SK-N-SH (cell line): ENCODE results near the gene ITFG2. TPM values are rescaled to one million over a fixed set of nuclear protein-coding genes. Genes with fewer than 3 reads are reported as not detected.

ENCODE experiments used
- CTCF ChIA-PET: fragments of 300-600, 350-600 bp; formaldehyde crosslinking; extraction: SDS; loops from one replicate; lab custom pipeline; 2021; lab: Yijun Ruan, JAX
- POLR2A ChIA-PET: fragments of 350-600 bp; sonication (Branson Sonifier 250); formaldehyde crosslinking; extraction: SDS; loops from one replicate; lab custom pipeline; 2020; ENCODE audit warnings: antibody characterized with exemption, inconsistent platforms; lab: Yijun Ruan, JAX
- DNase-seq: peaks from one replicate; pipeline ENCODE4 v3.0.0; 2012
- H2AFZ ChIP-seq: fragments of 200-600 bp; sonication (generic); 2 replicates; pipeline ENCODE4 v1.8.1; 2016; ENCODE audit warnings: antibody characterized with exemption, mild to moderate bottlenecking, low read depth
- H3F3A ChIP-seq: fragments of 200-600 bp; sonication (generic); replicated peaks from 2 replicates; pipeline ENCODE3; 2016; ENCODE audit warnings: antibody characterized with exemption, mild to moderate bottlenecking; ENCODE audit not compliant: insufficient read depth
- H3K27ac ChIP-seq, 2 experiments: fragments of 200-500 bp in 1 of 2; fragments of 200-600 bp in 1 of 2; sonication (Bioruptor generic) in 1 of 2; sonication (generic), shearing (Covaris generic) in 1 of 2; 2 replicates each; pipeline versions ENCODE4 v1.5.1 to v1.6.1; 2014 to 2016; ENCODE audit warnings: low read depth in 2 of 2, inconsistent platforms in 1 of 2, low read length in 1 of 2, mild to moderate bottlenecking in 1 of 2, mixed read lengths in 1 of 2
- H3K27me3 ChIP-seq: fragments of 200-600 bp; sonication (generic), shearing (Covaris generic); 2 replicates; pipeline ENCODE4 v1.6.1; 2016; ENCODE audit warnings: mixed run types; ENCODE audit not compliant: insufficient read depth
- H3K36me3 ChIP-seq, 2 experiments: fragments of 200-500 bp in 1 of 2; fragments of 200-600 bp in 1 of 2; sonication (Bioruptor generic) in 1 of 2; sonication (generic) in 1 of 2; replicated peaks in 1 of 2; 2 replicates each; pipeline versions ENCODE3 to v1.5.1; 2014 to 2016; ENCODE audit warnings: low read length in 1 of 2, mild to moderate bottlenecking in 1 of 2; ENCODE audit not compliant: insufficient read depth in 2 of 2, control insufficient read depth in 1 of 2
- H3K4me1 ChIP-seq, 2 experiments: fragments of 200-500 bp in 1 of 2; fragments of 200-600 bp in 1 of 2; sonication (Bioruptor generic) in 1 of 2; sonication (generic), shearing (Covaris generic) in 1 of 2; 2 replicates each; pipeline versions ENCODE4 v1.5.1 to v1.6.1; 2014 to 2016; ENCODE audit warnings: low read depth in 1 of 2, low read length in 1 of 2, mixed run types in 1 of 2; ENCODE audit not compliant: insufficient read depth in 2 of 2, control insufficient read depth in 1 of 2
- H3K4me2 ChIP-seq: fragments of 200-600 bp; sonication (generic), shearing (Covaris generic); 2 replicates; pipeline ENCODE4 v1.6.1; 2017; ENCODE audit warnings: mixed run types
- H3K4me3 ChIP-seq, 2 experiments: fragments of 200-500 bp in 1 of 2; fragments of 200-600 bp in 1 of 2; sonication (Bioruptor generic) in 1 of 2; sonication (generic), shearing (Covaris generic) in 1 of 2; 2 replicates each; pipeline versions ENCODE4 v1.5.1 to v1.8.1; 2014 to 2016; ENCODE audit warnings: low read depth in 2 of 2, inconsistent platforms in 1 of 2, low read length in 1 of 2, mild to moderate bottlenecking in 1 of 2, mixed read lengths in 1 of 2, moderate library complexity in 1 of 2
- H3K79me2 ChIP-seq: fragments of 200-600 bp; sonication (generic); 2 replicates; pipeline ENCODE4 v1.8.1; 2017; ENCODE audit warnings: mild to moderate bottlenecking; ENCODE audit not compliant: insufficient read depth
- H3K9ac ChIP-seq: fragments of 200-600 bp; sonication (generic); 2 replicates; pipeline ENCODE4 v1.6.1; 2017; ENCODE audit warnings: mixed run types
- H3K9me2 ChIP-seq: fragments of 200-600 bp; sonication (generic); 2 replicates; pipeline ENCODE4 v1.6.1; 2017; ENCODE audit warnings: mixed run types
- H3K9me3 ChIP-seq: fragments of 200-600 bp; sonication (generic); 2 replicates; pipeline ENCODE4 v1.6.1; 2017; ENCODE audit warnings: mixed run types, mild to moderate bottlenecking, moderate library complexity
- H4K20me1 ChIP-seq: fragments of 200-600 bp; sonication (generic); 2 replicates; pipeline ENCODE4 v1.6.1; 2017; ENCODE audit warnings: mild to moderate bottlenecking, mixed run types; ENCODE audit not compliant: insufficient read depth
- EP300 ChIP-seq, 2 experiments: IDR thresholded peaks; 2 replicates each; pipeline versions ENCODE4 v1.4.0 to v1.6.1; 2012; ENCODE audit warnings: borderline replicate concordance in 1 of 2, low read depth in 1 of 2, low read length in 1 of 2
- FOXJ3 ChIP-seq: sonication (generic); formaldehyde crosslinking; IDR thresholded peaks from 2 replicates; pipeline ENCODE4 v1.5.1; 2020; ENCODE audit warnings: mild to moderate bottlenecking, missing genetic modification reagents
- MXI1 ChIP-seq: IDR thresholded peaks from 2 replicates; pipeline ENCODE4 v1.6.1; 2012; ENCODE audit warnings: mild to moderate bottlenecking, low read depth, low read length, improper control_type of control experiment
- NFIC ChIP-seq: IDR thresholded peaks from 2 replicates; pipeline ENCODE4 v1.4.0; 2012; ENCODE audit warnings: borderline replicate concordance
- NRF1 ChIP-seq: IDR thresholded peaks from 2 replicates; pipeline ENCODE4 v1.6.1; 2012; ENCODE audit warnings: low read depth, mild to moderate bottlenecking, low read length
- RXRA ChIP-seq: IDR thresholded peaks from 2 replicates; pipeline ENCODE4 v1.4.0; 2012; ENCODE audit warnings: low read depth, mild to moderate bottlenecking, borderline replicate concordance
- SIN3A ChIP-seq: IDR thresholded peaks from 2 replicates; pipeline ENCODE4 v1.6.1; 2012; ENCODE audit warnings: low read depth, mild to moderate bottlenecking, low read length, moderate library complexity, borderline replicate concordance
- SMC3 ChIP-seq: IDR thresholded peaks from 2 replicates; pipeline ENCODE4 v1.6.1; 2012; ENCODE audit warnings: low read depth, low read length, improper control_type of control experiment
- TCF12 ChIP-seq: IDR thresholded peaks from 2 replicates; pipeline ENCODE4 v1.4.0; 2012
- YY1 ChIP-seq: IDR thresholded peaks from 2 replicates; pipeline ENCODE4 v1.4.0; 2012; ENCODE audit warnings: low read depth, mild to moderate bottlenecking
- polyA plus RNA-seq, 3 experiments: library from polyadenylated mRNA; depleted of rRNA; stranded (reverse); fragments of >200 nt; gene quantifications; 2 replicates each; pipeline ENCODE4 v1.2.3, GENCODE V29; 2012
- TF ChIP-seq, protein P1 (sequence below): IDR thresholded peaks from 2 replicates; pipeline ENCODE4 v1.4.0; 2012; ENCODE audit warnings: low read depth, borderline replicate concordance
- TF ChIP-seq, protein P2 (sequence below): fragments of 150-350 bp; IDR thresholded peaks from 2 replicates; pipeline ENCODE4 v1.6.1; 2016; ENCODE audit warnings: mild to moderate bottlenecking, low read depth, low read length
- TF ChIP-seq, protein P3 (sequence below): IDR thresholded peaks from 2 replicates; pipeline ENCODE4 v1.4.0; 2012; ENCODE audit warnings: low read depth
- TF ChIP-seq, protein P4 (sequence below): IDR thresholded peaks from 2 replicates; pipeline ENCODE4 v1.4.0; 2012; ENCODE audit warnings: low read depth, borderline replicate concordance
- TF ChIP-seq, protein P5 (sequence below): fragments of 200-600 bp; sonication (generic); IDR thresholded peaks from 2 replicates; pipeline ENCODE4 v1.6.1; 2017; ENCODE audit warnings: antibody characterized with exemption, mild to moderate bottlenecking, moderate library complexity
- TF ChIP-seq, protein P6 (sequence below): IDR thresholded peaks from 2 replicates; pipeline ENCODE4 v1.6.1; 2012; ENCODE audit warnings: mild to moderate bottlenecking, low read depth, low read length, moderate library complexity

Gene ITFG2
- polyA plus RNA-seq, 1 of the 3 experiments (the other 2 are of a cell fraction), result 27.2 TPM

DNA sequence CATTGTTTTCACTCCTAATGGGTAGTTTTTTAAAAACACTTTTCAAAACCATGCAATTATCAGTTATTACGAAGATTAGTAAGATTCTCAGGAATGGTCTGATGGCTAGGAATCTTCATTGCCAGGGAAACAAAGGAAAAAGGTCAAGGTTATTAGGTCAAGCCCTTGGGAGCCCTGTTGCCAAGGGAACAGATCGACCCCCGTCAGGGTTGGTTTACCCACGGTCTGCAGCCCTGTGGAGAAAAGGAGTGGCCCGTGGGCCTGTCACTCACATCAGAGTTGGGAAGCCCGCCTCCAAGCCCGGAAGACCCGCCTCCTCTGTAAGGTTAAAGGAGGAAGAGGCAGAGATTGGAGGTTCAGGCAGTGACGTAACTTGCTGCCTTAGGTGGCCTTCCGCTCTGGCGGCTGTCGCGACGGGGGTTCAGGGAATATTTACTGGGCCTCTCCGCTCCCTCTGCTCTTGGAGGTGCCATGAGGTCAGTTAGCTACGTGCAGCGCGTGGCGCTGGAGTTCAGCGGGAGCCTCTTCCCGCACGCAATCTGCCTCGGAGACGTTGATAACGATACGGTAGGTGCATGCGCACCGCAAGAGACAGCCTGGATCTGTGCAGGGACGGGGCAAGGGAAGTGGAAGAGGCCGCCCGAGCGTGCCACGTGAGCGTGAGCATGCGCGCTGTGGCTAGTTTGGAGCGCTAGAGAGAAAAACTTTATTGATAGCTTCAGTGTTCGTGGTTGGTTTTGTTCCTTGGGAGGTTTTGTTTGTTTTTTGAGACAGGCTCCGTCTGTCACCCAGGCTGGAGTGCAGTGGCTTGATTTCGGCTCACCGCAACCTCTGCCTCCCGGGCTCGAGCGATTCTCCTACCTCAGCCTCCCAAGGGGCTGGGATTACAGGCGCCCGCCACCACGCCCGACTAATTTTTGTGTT lies at the start of gene ITFG2 (continued):
- TF ChIP-seq, protein P1, sequence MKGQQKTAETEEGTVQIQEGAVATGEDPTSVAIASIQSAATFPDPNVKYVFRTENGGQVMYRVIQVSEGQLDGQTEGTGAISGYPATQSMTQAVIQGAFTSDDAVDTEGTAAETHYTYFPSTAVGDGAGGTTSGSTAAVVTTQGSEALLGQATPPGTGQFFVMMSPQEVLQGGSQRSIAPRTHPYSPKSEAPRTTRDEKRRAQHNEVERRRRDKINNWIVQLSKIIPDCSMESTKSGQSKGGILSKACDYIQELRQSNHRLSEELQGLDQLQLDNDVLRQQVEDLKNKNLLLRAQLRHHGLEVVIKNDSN, result peak; percentile 90
- peak in 1 of 2 experiments; percentile 26; a peak in 2 of 4 replicates for TF ChIP-seq EP300 (IDR thresholded peaks at IDR 0.05; ENCODE audit: borderline replicate concordance in 1 of 2, low read depth in 1 of 2, low read length in 1 of 2)
- TF ChIP-seq SIN3A, result peak; percentile 41; the same call in 1 of the 2 replicates
- TF ChIP-seq YY1, result 0 out of 2 replicates have a peak, but pooled peaks have one; percentile 65
- TF ChIP-seq RXRA, result no peak
- no peak for TF ChIP-seq NFIC
- TF ChIP-seq, protein P2, sequence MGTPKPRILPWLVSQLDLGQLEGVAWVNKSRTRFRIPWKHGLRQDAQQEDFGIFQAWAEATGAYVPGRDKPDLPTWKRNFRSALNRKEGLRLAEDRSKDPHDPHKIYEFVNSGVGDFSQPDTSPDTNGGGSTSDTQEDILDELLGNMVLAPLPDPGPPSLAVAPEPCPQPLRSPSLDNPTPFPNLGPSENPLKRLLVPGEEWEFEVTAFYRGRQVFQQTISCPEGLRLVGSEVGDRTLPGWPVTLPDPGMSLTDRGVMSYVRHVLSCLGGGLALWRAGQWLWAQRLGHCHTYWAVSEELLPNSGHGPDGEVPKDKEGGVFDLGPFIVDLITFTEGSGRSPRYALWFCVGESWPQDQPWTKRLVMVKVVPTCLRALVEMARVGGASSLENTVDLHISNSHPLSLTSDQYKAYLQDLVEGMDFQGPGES, result no peak; the same call in 1 of the 2 replicates
- TF ChIP-seq TCF12, result 0 out of 2 replicates have a peak, but pooled peaks have one; percentile 23
- TF ChIP-seq, protein P3, sequence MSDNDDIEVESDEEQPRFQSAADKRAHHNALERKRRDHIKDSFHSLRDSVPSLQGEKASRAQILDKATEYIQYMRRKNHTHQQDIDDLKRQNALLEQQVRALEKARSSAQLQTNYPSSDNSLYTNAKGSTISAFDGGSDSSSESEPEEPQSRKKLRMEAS, result peak; percentile 96
- no peak for TF ChIP-seq SMC3
- TF ChIP-seq FOXJ3 (CRISPR knock-in tag), result no peak

DNA sequence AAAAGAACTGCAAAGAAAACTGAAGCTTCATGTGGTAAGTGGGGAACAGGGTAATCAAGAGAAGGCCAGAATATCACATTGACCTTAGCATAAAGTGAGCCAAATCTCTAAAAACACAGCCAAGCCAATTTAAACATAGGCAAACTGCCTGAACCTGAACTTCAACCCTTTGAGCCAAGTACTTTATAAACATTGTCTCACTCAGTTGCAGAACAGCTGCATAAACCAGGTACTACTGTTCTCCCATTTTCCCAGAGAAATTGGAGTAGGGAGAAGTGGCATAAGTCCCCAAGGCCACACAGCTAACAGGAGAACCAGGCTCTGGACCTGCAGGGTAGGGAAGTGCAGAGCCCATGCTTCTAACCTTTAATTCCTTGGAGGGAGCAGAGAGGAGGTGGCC lies 48.1 kb upstream of the ITFG2 start:
- Histone ChIP-seq H3K27ac (no peak overlapping the region), H3K9ac (no peak overlapping the region), H3K9me2 (no peaks in the 10 kb centered on the region), H3K79me2 (no peaks in the 10 kb centered on the region), H3F3A (no peaks in the 10 kb centered on the region), H3K27me3 (no peaks in the 10 kb centered on the region), H3K4me1 (no peaks in the 10 kb centered on the region), H3K4me3 (no peak overlapping the region), H2AFZ (no peak overlapping the region), H3K4me2 (no peak overlapping the region), H3K9me3 (no peaks in the 10 kb centered on the region), H4K20me1 (no peaks in the 10 kb centered on the region), H3K36me3 (no peaks in the 10 kb centered on the region)
- POLR2A ChIA-PET, result no interaction called here
- CTCF ChIA-PET, result interaction anchor here (0.7 to 2.1 kb wide), 5 partner anchors 13 to 28 kb away, joined by 3 to 18 read pairs (median 4); no protein-coding TSS in a partner anchor
- no peak for DNase-seq
- TF ChIP-seq SMC3, result no peak
- TF ChIP-seq, protein P3, result no peak
- TF ChIP-seq, protein P4, sequence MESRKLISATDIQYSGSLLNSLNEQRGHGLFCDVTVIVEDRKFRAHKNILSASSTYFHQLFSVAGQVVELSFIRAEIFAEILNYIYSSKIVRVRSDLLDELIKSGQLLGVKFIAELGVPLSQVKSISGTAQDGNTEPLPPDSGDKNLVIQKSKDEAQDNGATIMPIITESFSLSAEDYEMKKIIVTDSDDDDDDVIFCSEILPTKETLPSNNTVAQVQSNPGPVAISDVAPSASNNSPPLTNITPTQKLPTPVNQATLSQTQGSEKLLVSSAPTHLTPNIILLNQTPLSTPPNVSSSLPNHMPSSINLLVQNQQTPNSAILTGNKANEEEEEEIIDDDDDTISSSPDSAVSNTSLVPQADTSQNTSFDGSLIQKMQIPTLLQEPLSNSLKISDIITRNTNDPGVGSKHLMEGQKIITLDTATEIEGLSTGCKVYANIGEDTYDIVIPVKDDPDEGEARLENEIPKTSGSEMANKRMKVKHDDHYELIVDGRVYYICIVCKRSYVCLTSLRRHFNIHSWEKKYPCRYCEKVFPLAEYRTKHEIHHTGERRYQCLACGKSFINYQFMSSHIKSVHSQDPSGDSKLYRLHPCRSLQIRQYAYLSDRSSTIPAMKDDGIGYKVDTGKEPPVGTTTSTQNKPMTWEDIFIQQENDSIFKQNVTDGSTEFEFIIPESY, result no peak
- TF ChIP-seq MXI1, result no peak
- TF ChIP-seq NRF1, result no peak
- TF ChIP-seq, protein P5, sequence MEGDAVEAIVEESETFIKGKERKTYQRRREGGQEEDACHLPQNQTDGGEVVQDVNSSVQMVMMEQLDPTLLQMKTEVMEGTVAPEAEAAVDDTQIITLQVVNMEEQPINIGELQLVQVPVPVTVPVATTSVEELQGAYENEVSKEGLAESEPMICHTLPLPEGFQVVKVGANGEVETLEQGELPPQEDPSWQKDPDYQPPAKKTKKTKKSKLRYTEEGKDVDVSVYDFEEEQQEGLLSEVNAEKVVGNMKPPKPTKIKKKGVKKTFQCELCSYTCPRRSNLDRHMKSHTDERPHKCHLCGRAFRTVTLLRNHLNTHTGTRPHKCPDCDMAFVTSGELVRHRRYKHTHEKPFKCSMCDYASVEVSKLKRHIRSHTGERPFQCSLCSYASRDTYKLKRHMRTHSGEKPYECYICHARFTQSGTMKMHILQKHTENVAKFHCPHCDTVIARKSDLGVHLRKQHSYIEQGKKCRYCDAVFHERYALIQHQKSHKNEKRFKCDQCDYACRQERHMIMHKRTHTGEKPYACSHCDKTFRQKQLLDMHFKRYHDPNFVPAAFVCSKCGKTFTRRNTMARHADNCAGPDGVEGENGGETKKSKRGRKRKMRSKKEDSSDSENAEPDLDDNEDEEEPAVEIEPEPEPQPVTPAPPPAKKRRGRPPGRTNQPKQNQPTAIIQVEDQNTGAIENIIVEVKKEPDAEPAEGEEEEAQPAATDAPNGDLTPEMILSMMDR, result no peak
- TF ChIP-seq, protein P2, result no peak
- TF ChIP-seq SIN3A, result no peak
- TF ChIP-seq, protein P6, sequence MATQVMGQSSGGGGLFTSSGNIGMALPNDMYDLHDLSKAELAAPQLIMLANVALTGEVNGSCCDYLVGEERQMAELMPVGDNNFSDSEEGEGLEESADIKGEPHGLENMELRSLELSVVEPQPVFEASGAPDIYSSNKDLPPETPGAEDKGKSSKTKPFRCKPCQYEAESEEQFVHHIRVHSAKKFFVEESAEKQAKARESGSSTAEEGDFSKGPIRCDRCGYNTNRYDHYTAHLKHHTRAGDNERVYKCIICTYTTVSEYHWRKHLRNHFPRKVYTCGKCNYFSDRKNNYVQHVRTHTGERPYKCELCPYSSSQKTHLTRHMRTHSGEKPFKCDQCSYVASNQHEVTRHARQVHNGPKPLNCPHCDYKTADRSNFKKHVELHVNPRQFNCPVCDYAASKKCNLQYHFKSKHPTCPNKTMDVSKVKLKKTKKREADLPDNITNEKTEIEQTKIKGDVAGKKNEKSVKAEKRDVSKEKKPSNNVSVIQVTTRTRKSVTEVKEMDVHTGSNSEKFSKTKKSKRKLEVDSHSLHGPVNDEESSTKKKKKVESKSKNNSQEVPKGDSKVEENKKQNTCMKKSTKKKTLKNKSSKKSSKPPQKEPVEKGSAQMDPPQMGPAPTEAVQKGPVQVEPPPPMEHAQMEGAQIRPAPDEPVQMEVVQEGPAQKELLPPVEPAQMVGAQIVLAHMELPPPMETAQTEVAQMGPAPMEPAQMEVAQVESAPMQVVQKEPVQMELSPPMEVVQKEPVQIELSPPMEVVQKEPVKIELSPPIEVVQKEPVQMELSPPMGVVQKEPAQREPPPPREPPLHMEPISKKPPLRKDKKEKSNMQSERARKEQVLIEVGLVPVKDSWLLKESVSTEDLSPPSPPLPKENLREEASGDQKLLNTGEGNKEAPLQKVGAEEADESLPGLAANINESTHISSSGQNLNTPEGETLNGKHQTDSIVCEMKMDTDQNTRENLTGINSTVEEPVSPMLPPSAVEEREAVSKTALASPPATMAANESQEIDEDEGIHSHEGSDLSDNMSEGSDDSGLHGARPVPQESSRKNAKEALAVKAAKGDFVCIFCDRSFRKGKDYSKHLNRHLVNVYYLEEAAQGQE, result no peak
